Gastroesophageal sphincter (tissue), 3 donors: ENCODE measurements around the gene SLC35F5.

Experiments
- CTCF ChIP-seq, 4 experiments: fragments of 200-600 bp in 2 of 4; fragments of 450-650 bp in 2 of 4; sonication (generic) in 1 of 4; IDR thresholded peaks; one replicate each; pipeline ENCODE4 v1.5.1; 2017 to 2019; ENCODE audit warnings: antibody characterized with exemption in 4 of 4, mild to moderate bottlenecking in 2 of 4, moderate library complexity in 2 of 4
- EP300 ChIP-seq: sonication (generic); formaldehyde crosslinking; IDR thresholded peaks from one replicate; pipeline ENCODE4 v1.6.1; 2017; ENCODE audit warnings: antibody characterized with exemption, mild to moderate bottlenecking
- POLR2A ChIP-seq, 2 donors: fragments of 450-650 bp; IDR thresholded peaks; one replicate each; pipeline ENCODE4 v1.6.1; 2017; ENCODE audit warnings: antibody characterized with exemption in 2 of 2, mild to moderate bottlenecking in 2 of 2, moderate library complexity in 1 of 2

DNA sequence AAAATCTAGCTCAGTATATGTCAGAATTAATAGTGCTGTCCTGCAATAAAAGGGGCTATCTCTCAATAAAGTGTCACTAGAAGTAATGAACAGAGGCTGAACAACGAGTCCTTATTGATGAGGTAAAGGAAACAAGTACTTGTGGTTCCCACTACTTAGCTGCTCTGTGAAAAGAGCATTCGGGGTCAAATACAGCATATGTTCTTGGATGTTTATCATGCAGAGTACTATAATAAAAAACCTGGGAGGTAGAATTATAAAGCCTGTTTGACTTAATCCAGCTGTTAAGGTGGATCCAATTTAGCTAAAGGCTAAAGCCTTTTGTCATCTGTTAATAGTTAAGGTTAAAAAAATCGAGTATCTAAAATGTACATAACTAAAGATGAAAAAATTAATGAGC lies 32.4 kb downstream of the SLC35F5 start:
- TF ChIP-seq CTCF (IDR thresholded peaks at IDR 0.05) (no peak), POLR2A (IDR thresholded peaks at IDR 0.05) (no peak), EP300 (no peak)
